ENCODE measurements around the gene SERPINC1. TPM values are rescaled to one million over a fixed set of nuclear protein-coding genes. Genes with fewer than 3 reads are reported as not detected.
"Not testable (repeated sequence)": the region's sequence is repeated elsewhere in the genome, so short reads cannot be mapped to it uniquely, and the experiment has no call there.

Gene SERPINC1
- total RNA-seq, 1 donor from 2014 or later: 0.44 TPM

GRCh38 chr1:173863224-173864161 lies 53.6 kb downstream of the SERPINC1 start:
- DNase-seq (ENCODE audit: low spot score): no peak

DNA sequence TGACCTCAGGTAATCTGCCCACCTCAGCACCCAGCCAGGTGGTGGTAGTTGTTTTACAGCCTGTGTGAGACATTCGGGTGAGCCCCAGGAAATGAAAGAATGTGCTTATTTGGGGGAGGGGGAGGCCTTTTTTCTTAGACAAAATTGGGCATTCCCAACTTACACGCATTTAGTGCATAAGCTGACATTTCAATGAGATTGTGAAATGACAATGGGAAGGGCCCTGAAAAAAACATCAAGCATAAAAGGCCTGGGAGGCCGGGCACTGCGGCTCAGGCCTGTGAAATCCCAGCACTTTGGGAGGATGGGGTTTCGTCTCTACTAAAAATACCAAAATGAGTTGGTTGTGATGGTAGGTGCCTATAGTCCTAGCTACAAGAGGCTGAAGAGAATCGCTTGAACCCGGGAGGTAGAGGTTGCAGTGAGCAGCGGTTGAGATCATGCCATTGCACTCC lies 54.3 kb downstream of the SERPINC1 start:
- DNase-seq (ENCODE audit: low spot score): no peak

- DNase-seq (ENCODE audit: low spot score): not testable (repeated sequence)
Measured at GRCh38 chr1:173862146-173862768, 54.9 kb downstream of the SERPINC1 start.

- no peak for DNase-seq (ENCODE audit: low spot score)
Measured at GRCh38 chr1:173861731-173862145, 55.4 kb downstream of the SERPINC1 start.

GRCh38 chr1:173860065-173860464 lies 57.1 kb downstream of the SERPINC1 start:
- no peak for DNase-seq (ENCODE audit: low spot score)

GRCh38 chr1:173859547-173859946 lies 57.6 kb downstream of the SERPINC1 start:
- not testable (repeated sequence) for DNase-seq (ENCODE audit: low spot score)

DNA sequence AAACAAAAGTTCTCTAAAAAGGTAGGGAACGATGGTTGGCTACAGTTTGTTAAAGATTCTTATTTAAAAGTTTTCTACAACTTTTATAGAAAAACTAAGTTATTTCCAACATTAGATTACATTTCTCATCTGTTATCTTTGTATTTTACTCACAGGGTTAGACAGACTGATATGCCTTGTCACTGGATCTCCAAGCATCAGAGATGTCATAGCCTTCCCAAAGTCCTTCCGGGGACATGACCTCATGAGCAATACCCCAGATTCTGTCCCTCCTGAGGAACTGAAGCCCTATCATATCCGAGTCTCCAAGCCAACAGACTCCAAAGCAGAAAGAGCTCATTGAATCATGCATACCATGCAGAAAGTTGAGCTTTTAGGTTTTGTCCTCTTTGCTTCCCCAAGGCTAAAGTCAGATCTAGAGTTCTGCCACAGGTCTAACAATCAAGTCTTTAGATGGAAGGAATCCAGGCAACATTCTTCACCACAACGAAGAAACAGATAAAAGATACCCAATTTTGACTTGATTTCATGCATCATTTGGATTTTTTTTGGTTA lies 59.7 kb downstream of the SERPINC1 start:
- DNase-seq (ENCODE audit: low spot score): no peak

- DNase-seq (ENCODE audit: low spot score): no peak
Measured at GRCh38 chr1:173856903-173857302, 60.2 kb downstream of the SERPINC1 start.

- no peak for DNase-seq (ENCODE audit: low spot score)
Measured at GRCh38 chr1:173856014-173856413, 61.1 kb downstream of the SERPINC1 start.

Other genes starting within 250 kb of the SERPINC1 start
- gene ANKRD45, start 247.5 kb downstream of the SERPINC1 start, total RNA-seq: 0.47 TPM
- gene KLHL20, start 202.3 kb downstream of the SERPINC1 start, total RNA-seq: 28.8 TPM
- gene DARS2, start 92.7 kb downstream of the SERPINC1 start, total RNA-seq: 17.5 TPM
- gene CENPL, start 92.4 kb downstream of the SERPINC1 start, total RNA-seq: 4.2 TPM
- gene GAS5, start 49.3 kb downstream of the SERPINC1 start, total RNA-seq: 543 TPM
- gene ZBTB37, start 48.9 kb downstream of the SERPINC1 start, total RNA-seq: 20.4 TPM
- 49.1 TPM for gene RC3H1, start 105.0 kb upstream of the SERPINC1 start, total RNA-seq
- 114 TPM for gene RABGAP1L, start 242.2 kb upstream of the SERPINC1 start, total RNA-seq